HCT116 (cell line): Measurements from ENCODE around the gene FHL2. TPM values are rescaled to one million over a fixed set of nuclear protein-coding genes. Genes with fewer than 3 reads are reported as not detected.

Experiments used
- ATAC-seq: fragments of 200-7000 bp; cut with Tn5 transposase; 2 replicates; pipeline ENCODE4 v1.9.1; 2020; ENCODE audit warnings: mild to moderate bottlenecking, moderate library complexity
- BruUV-seq: library from RNA; stranded (reverse); fragments of 400-500 nt; replicated peaks from 2 replicates; lab custom pipeline; 2021; lab: Mats Ljungman, UMichigan
- CTCF ChIA-PET: fragments of 300-600 bp; sonication (Branson Sonifier 250); formaldehyde crosslinking; loops from one replicate; lab custom pipeline; 2021; ENCODE audit warnings: antibody characterized with exemption; lab: Charles Lee
- POLR2A ChIA-PET: fragments of 300-600, 350-600 bp; sonication (Branson Sonifier 250); formaldehyde crosslinking; loops from one replicate; lab custom pipeline; 2021; ENCODE audit warnings: antibody characterized with exemption; lab: Charles Lee
- RAD21 ChIA-PET, 2 experiments: fragments of 300-600 bp; sonication (Branson Sonifier 250); formaldehyde crosslinking; loops; one replicate each; lab custom pipeline; 2023; ENCODE audit warnings: low total read pairs in 2 of 2; ENCODE audit not compliant: uncharacterized antibody in 2 of 2, unreplicated experiment in 2 of 2, low non-redundant PET in 1 of 2; lab: Charles Lee
- DNase-seq: peaks from one replicate; pipeline ENCODE4 v3.0.0-alpha.2; 2010; ENCODE audit warnings: low read depth, low spot score
- H2AFZ ChIP-seq: fragments of 200-600 bp; shearing (Covaris generic), sonication (generic); 2 replicates; pipeline ENCODE4 v1.6.1; 2017; ENCODE audit warnings: low read depth, mixed run types, mixed read lengths, antibody characterized with exemption, low read length; ENCODE audit not compliant: poor library complexity, severe bottlenecking
- H3K27ac ChIP-seq: 2 replicates; pipeline ENCODE4 v1.5.1; 2012; ENCODE audit warnings: low read depth, low read length
- H3K27me3 ChIP-seq: fragments of 200-600 bp; sonication (generic); 2 replicates; pipeline ENCODE4 v1.6.1; 2016; ENCODE audit warnings: mixed run types, low read length, mixed read lengths; ENCODE audit not compliant: insufficient read depth
- H3K36me3 ChIP-seq, 2 experiments: fragments of 200-500 bp in 1 of 2; fragments of 200-600 bp in 1 of 2; sonication (Bioruptor generic) in 1 of 2; sonication (generic) in 1 of 2; 2 replicates each; pipeline versions ENCODE4 v1.5.1 to v1.6.1; 2014 to 2016; ENCODE audit warnings: low read length in 2 of 2, inconsistent platforms in 1 of 2, mixed read lengths in 1 of 2, mixed run types in 1 of 2; ENCODE audit not compliant: insufficient read depth in 2 of 2, control insufficient read depth in 1 of 2
- H3K4me1 ChIP-seq, 2 experiments: fragments of 200-600 bp in 1 of 2; sonication (generic) in 1 of 2; 2 replicates each; pipeline versions ENCODE4 v1.5.1 to v1.6.1; 2012 to 2017; ENCODE audit warnings: low read length in 2 of 2, inconsistent platforms in 1 of 2, mild to moderate bottlenecking in 1 of 2, mixed read lengths in 1 of 2, mixed run types in 1 of 2, moderate library complexity in 1 of 2; ENCODE audit not compliant: insufficient read depth in 2 of 2, control insufficient read depth in 1 of 2
- H3K4me2 ChIP-seq: fragments of 200-600 bp; sonication (generic); 2 replicates; pipeline ENCODE4 v1.6.1; 2017; ENCODE audit warnings: mixed run types, low read length, mixed read lengths
- H3K4me3 ChIP-seq, 2 experiments: fragments of 200-600 bp in 1 of 2; sonication (generic) in 1 of 2; replicated peaks in 1 of 2; 2 replicates each; pipeline ENCODE4 v1.5.1; 2011 to 2016; ENCODE audit warnings: low read length in 2 of 2, control low read depth in 1 of 2, low read depth in 1 of 2, mild to moderate bottlenecking in 1 of 2, mixed read lengths in 1 of 2, mixed run types in 1 of 2
- H3K79me2 ChIP-seq: fragments of 200-600 bp; sonication (generic); 2 replicates; pipeline ENCODE4 v1.6.1; 2017; ENCODE audit warnings: mild to moderate bottlenecking, mixed run types, low read length, moderate library complexity, mixed read lengths; ENCODE audit not compliant: insufficient read depth
- H3K9ac ChIP-seq: fragments of 200-600 bp; sonication (generic); 2 replicates; pipeline ENCODE4 v1.6.1; 2016; ENCODE audit warnings: low read length, mixed read lengths
- H3K9me2 ChIP-seq: fragments of 200-600 bp; sonication (generic), shearing (Covaris generic); 2 replicates; pipeline ENCODE4 v1.6.1; 2017; ENCODE audit warnings: mixed run types, mild to moderate bottlenecking, moderate library complexity; ENCODE audit not compliant: insufficient read depth
- H3K9me3 ChIP-seq, 2 experiments: fragments of 200-500 bp in 1 of 2; fragments of 200-600 bp in 1 of 2; sonication (Bioruptor generic) in 1 of 2; sonication (generic) in 1 of 2; 2 replicates each; pipeline ENCODE4 v1.6.1; 2014 to 2017; ENCODE audit warnings: low read length in 2 of 2, mixed read lengths in 2 of 2, inconsistent platforms in 1 of 2, low read depth in 1 of 2, mild to moderate bottlenecking in 1 of 2, mixed run types in 1 of 2, moderate library complexity in 1 of 2; ENCODE audit not compliant: control insufficient read depth in 1 of 2, insufficient read depth in 1 of 2
- H4K20me1 ChIP-seq: fragments of 200-600 bp; sonication (generic), shearing (Covaris generic); 2 replicates; pipeline ENCODE4 v1.6.1; 2017; ENCODE audit warnings: mixed run types, mild to moderate bottlenecking, moderate library complexity; ENCODE audit not compliant: insufficient read depth
- ATF3 ChIP-seq: IDR thresholded peaks from 2 replicates; pipeline ENCODE4 v1.6.1; 2012
- EGR1 ChIP-seq: IDR thresholded peaks from 2 replicates; pipeline ENCODE4 v1.6.1; 2012; ENCODE audit warnings: low read depth
- EZH2 ChIP-seq: fragments of 200-600 bp; sonication (generic); IDR thresholded peaks from 2 replicates; pipeline ENCODE4 v1.6.1; 2017; ENCODE audit warnings: antibody characterized with exemption, mixed run types
- JUND ChIP-seq: IDR thresholded peaks from 2 replicates; pipeline ENCODE4 v1.6.1; 2012
- MAX ChIP-seq: IDR thresholded peaks from 2 replicates; pipeline ENCODE4 v1.6.1; 2012
- POLR2A ChIP-seq: IDR thresholded peaks from 2 replicates; pipeline ENCODE4 v1.7.0; 2011; ENCODE audit warnings: borderline replicate concordance; ENCODE audit not compliant: insufficient read depth, insufficient read length; ENCODE audit errors: extremely low read depth
- POLR2AphosphoS5 ChIP-seq: IDR thresholded peaks from 2 replicates; pipeline ENCODE4 v1.6.1; 2011; ENCODE audit warnings: mild to moderate bottlenecking, low read depth, low read length, moderate library complexity
- RAD21 ChIP-seq: IDR thresholded peaks from 2 replicates; pipeline ENCODE4 v1.6.1; 2012; ENCODE audit warnings: low read depth, mild to moderate bottlenecking
- SIN3A ChIP-seq: IDR thresholded peaks from 2 replicates; pipeline ENCODE4 v1.6.1; 2012; ENCODE audit warnings: low read depth
- SP1 ChIP-seq: IDR thresholded peaks from 2 replicates; pipeline ENCODE4 v1.6.1; 2012; ENCODE audit warnings: low read depth
- TCF7L2 ChIP-seq: IDR thresholded peaks from 2 replicates; pipeline ENCODE4 v1.7.0; 2011; ENCODE audit warnings: borderline replicate concordance, inconsistent platforms; ENCODE audit not compliant: insufficient read depth, insufficient read length; ENCODE audit errors: extremely low read depth
- ZFX ChIP-seq: fragments of 450-650 bp; IDR thresholded peaks from 2 replicates; pipeline ENCODE4 v1.6.1; 2017
- ZNF274 ChIP-seq: fragments of 200-500 bp; sonication (Bioruptor generic); IDR thresholded peaks from 2 replicates; pipeline ENCODE4 v1.6.1; 2014; ENCODE audit warnings: mild to moderate bottlenecking, low read depth, low read length, inconsistent platforms
- intact Hi-C: fragments of 100-400 bp; cut with micrococcal nuclease; formaldehyde crosslinking; loops from 2 replicates; pipeline ENCODE4 v1.10.0; 2022
- total RNA-seq: library from RNA; stranded (reverse); gene quantifications from one replicate; pipeline ENCODE4 v1.2.1, GENCODE V29; 2021; ENCODE audit not compliant: unreplicated experiment
- TF ChIP-seq, protein P1 (sequence below), 3 experiments: fragments of 200-600 bp in 1 of 3; sonication (generic) in 1 of 3; IDR thresholded peaks in 2 of 3; conservative IDR thresholded peaks in 1 of 3; 2 replicates each; pipeline ENCODE4 v1.5.1; 2012 to 2017; ENCODE audit warnings: low read depth in 2 of 3, low read length in 2 of 3, antibody characterized with exemption in 1 of 3, borderline replicate concordance in 1 of 3, control low read depth in 1 of 3, mild to moderate bottlenecking in 1 of 3, mixed read lengths in 1 of 3, mixed run types in 1 of 3, moderate library complexity in 1 of 3; ENCODE audit not compliant: insufficient read depth in 1 of 3

Gene FHL2
- total RNA-seq, 1 experiment from 2014 or later = 86.6 TPM

GRCh38 chr2:105334211-105334610 is 64.6 kb downstream of the FHL2 start:
- no peak for DNase-seq
- intact Hi-C loops = no loop called here
- Histone ChIP-seq H3K79me2 (peaks cover 39% of the 10 kb centered on the region), H3K27ac (no peak overlapping the region), H3K4me2 (no peak overlapping the region), H3K36me3 (0 out of 4 replicates have a peak, but pooled peaks cover 0 to 4% of the 10 kb centered on the region in 2 experiments), H3K9me2 (no peaks in the 10 kb centered on the region), H3K27me3 (no peaks in the 10 kb centered on the region), H2AFZ (no peak overlapping the region), H3K4me3 (no peak overlapping the region), H4K20me1 (no peaks in the 10 kb centered on the region), H3K4me1 (peaks cover 16 to 30% of the 10 kb centered on the region in 2 experiments), H3K9ac (no peak overlapping the region), H3K9me3 (no peaks in the 10 kb centered on the region)
- ChIA-PET RAD21 (no interaction called here), CTCF (no interaction called here), POLR2A (no interaction called here)
- TF ChIP-seq EZH2 = no peak
- TF ChIP-seq POLR2A = no peak
- TF ChIP-seq MAX = no peak
- no peak for TF ChIP-seq EGR1
- TF ChIP-seq POLR2AphosphoS5 = no peak
- TF ChIP-seq ZNF274 = no peak
- no peak for TF ChIP-seq ZFX
- no peak for TF ChIP-seq ATF3
- no peak for TF ChIP-seq JUND
- no peak for TF ChIP-seq SIN3A
- TF ChIP-seq SP1 = no peak
- TF ChIP-seq TCF7L2 = no peak
- TF ChIP-seq, protein P1, sequence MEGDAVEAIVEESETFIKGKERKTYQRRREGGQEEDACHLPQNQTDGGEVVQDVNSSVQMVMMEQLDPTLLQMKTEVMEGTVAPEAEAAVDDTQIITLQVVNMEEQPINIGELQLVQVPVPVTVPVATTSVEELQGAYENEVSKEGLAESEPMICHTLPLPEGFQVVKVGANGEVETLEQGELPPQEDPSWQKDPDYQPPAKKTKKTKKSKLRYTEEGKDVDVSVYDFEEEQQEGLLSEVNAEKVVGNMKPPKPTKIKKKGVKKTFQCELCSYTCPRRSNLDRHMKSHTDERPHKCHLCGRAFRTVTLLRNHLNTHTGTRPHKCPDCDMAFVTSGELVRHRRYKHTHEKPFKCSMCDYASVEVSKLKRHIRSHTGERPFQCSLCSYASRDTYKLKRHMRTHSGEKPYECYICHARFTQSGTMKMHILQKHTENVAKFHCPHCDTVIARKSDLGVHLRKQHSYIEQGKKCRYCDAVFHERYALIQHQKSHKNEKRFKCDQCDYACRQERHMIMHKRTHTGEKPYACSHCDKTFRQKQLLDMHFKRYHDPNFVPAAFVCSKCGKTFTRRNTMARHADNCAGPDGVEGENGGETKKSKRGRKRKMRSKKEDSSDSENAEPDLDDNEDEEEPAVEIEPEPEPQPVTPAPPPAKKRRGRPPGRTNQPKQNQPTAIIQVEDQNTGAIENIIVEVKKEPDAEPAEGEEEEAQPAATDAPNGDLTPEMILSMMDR (IDR thresholded peaks at IDR 0.05 in 2 of 3, conservative IDR thresholded peaks at IDR 0.05 in 1 of 3; ENCODE audit: borderline replicate concordance in 1 of 3, insufficient read depth in 1 of 3, low read depth in 2 of 3, low read length in 2 of 3) = no peak
- TF ChIP-seq RAD21 = no peak
- no TSS peak for BruUV-seq
- no peak for ATAC-seq
